Activated CD8-positive, alpha-beta memory T cell treated with anti-CD3 and anti-CD28 coated beads for 4 hours (primary cell): ENCODE results near the gene ITPRIP.

Source experiments
- DNase-seq, 2 donors: peaks; one replicate each; pipeline ENCODE4 v3.0.0-alpha.2; 2020; ENCODE audit warnings: low read depth in 2 of 2

ITPRIP gene

DNA sequence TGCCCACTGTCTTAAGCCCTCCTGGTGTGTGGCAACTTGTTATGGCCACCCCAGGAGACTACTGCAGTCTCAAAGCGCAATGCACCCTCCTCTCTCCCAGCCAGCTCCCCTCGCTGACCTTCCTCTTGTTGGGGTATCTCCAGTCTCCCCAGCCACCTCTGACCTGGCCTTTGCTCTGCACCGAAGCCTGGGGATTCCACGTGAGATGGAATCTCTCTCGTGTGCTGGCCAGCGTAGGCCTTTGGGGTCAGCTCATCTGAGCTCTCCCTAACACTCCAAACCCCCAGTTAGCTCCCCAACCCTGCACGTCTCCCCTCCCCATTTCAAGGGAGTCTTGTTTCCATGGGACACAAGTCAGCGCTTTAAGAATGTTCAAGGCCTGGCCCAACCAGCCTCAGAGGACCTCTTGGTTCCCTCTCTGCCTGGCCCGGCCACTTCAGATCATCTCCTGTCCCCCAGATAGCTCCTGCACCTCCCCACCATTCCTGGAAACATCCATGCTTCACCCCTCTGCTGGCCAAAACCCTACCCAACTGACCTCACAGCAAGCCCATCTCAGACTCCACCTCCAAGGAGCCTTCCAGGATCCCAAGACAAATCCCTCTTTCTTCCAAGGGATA lies 11.2 kb downstream of the ITPRIP start:
- DNase-seq = no peak

DNA sequence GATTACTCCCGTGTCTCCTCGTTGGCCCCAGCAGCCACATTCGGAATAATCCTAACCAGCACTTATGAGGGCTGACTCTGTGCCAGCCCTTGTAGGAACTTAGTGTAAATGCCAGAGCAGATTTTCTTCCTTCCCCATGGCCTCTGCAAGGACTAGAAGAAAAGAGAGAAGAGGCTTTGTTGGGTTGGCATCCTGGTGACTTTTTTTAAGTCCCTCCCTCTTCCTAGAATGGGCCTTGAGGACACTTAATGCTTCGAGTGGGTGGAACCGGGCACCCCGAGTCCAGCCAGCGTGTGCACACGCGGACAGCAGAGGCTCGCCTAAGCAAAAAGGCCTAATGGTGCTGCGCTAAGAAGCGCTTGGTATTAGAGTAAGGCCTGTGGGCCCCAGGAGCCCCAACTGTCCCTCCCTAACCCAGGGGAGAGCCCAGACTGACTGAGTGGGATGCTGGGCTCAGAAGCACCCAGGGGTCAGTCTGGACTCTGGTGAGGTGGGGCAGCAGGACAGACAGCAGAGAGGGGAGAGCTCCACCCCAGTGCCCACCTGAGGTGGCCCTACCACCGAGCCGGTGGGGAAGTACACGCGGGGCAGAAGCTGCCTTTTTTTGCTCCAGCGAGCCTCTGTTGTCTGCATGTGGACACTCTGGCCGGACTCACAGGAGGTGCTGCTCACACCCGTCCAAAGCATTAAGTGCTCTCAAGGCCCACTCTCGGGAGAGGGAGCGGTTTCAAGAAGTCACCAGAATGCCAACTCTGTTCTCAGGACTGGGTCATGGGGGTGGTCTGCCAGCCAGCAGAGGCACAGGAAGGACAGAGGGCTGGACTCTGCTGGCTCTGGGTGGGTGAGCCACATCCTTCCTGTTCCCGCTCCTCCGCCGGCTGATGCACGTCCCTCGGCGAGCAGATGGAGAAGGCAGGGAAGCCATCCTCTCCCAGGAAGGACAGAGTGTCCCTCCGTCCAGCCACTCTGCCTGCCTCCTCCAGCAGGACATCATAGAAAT lies 12.5 kb downstream of the ITPRIP start:
- no peak for DNase-seq

DNA sequence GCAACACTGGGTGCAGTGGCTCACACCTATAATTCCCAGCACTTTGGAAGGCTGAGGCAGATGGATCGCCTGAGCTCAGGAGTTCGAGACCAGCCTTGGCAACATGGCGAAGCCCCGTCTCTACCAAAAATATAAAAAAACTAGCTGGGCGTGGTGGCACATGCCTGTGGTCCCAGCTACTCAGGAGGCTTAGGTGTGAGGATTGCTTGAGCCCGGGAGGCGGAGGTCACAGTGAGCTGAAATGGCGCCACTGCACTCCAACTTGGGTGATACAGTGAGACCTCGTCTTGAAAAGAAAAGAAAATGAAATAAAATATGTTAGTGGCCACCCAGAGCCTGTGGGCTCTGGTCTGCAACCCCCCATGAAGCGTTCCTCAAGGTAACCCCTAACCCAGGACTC lies 13.3 kb downstream of the ITPRIP start:
- DNase-seq = no peak

DNA sequence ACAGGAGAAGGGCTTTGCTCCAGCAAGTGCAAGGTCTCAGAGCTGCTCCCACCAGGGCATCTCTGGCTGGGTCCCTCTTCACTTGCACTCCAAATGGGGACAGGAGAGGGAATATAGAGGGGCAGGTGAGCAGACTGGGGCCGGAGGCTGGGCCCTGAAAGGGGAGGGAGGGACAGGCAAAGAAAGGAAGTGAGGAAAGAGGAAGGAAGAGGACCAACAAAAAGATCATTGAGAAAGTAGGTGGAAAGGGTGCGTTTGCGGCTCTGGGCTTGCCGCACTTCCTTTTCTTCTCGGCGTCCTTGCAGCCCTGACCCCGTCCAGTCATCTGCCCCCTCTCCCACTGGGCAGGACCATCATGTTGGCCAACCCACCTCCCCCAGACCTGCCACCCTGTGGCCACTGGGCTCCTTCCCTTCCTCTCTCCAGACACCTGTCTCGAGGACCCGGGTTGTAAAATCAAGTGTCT lies 14.0 kb downstream of the ITPRIP start:
- no peak for DNase-seq

DNA sequence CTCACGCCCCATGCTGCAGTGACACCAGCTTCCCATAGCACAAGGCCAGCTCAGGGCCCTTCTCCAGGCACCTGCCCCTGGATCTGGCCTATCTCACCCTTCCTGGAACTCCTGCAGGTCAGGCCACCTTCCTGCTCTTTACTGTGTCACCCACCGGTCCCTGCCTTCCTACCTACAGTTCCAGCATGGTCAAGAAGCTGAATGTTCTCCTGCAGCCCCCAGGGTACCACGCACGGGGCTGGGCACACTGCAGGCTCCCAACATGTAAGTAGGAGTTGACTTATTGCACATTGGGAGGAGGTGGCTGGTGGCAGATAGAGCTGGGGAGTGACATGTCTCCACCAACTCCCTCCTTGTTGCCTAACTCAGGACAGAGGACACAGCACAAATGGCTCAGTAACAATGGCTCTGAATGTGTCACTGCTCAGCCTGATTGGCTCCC lies 14.5 kb downstream of the ITPRIP start:
- DNase-seq = no peak

DNA sequence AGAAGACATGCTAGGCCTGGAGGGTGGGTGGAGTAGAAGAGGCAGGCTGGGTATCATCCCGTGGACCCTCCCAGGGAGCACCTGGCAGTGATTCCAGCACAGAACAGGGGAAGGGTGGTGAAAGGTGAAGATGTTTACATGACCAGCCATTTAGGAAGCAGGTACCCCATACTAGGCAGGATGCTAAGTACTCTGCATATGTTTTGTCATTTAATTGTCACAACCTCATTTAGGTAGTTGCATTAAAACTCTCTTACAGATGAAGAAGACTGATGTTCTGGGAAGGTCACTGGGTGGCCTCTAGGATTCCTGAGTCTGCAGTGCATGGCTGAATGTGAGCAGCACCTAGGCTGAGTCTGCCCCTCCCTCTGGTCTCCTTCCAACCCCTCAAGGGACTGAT lies 15.2 kb downstream of the ITPRIP start:
- DNase-seq = no peak

DNA sequence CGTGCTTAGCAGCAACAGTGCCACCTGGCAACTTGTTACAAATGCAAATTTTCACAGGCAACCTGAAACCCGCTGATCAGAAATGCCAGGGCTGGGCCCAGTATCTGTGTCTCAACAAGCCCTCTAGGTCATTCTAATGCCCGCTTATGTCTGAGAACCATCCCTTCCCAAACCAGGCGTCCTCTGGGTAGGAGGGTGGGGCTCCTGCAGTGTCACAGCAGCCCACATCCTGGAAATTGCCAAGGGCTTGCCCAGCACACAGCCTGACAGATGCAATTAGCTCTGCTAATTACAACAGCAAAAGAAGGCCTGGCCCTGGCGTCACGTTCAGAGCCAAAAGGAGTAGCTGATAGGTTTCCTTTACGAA lies 15.9 kb downstream of the ITPRIP start:
- DNase-seq = no peak

DNA sequence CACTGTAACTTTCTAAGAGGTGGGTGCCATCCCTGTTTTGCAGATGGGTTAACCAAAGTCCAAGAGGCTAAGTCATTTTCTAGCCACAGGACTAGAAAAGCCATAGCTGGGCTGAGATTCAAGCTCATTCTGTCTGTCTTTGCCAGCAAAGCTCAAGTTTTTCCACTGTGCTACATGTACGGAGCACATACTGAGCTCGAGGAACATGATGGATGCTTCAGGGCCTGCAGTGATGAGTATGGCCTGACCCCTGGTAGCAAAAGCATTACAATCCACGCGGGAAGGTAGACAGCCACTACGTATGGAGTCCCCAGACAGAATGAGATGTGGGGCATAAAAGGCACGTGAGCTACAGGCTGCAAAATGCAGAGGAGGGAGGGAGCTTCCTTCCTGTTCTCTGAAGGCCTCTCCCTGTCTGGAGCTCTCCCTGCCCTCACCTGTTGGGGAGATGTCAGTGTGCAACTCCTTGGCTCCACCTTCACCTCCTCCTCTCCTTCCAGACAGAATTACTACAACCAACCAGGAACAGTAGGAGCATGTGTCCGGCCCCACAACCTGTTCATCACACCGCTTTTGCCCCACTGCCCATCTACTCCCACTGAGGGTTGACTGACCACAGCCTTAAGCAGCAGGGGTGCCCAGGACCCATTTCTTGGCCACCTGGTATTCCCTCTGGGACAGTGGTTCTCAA lies 16.4 kb downstream of the ITPRIP start:
- no peak for DNase-seq

DNA sequence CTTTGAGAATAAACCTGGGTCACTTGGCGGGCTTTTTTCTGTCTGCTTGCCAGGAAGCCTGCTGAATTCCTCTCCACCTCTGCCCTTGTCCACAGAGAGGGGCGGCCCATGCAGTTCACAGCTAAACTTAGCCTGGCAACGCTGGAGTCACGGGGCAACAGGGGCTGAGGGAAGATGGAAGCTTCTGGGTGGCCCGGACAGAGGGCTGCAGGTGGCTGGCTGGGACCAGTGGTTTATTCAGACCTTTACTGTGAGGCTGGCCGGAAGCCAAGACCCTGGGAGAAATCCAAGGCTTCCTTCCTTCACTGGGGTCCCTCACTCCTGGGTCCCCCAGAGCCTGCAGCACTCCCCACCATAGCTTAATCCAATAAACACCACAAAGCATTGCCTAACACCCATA lies 17.0 kb downstream of the ITPRIP start:
- no peak for DNase-seq

DNA sequence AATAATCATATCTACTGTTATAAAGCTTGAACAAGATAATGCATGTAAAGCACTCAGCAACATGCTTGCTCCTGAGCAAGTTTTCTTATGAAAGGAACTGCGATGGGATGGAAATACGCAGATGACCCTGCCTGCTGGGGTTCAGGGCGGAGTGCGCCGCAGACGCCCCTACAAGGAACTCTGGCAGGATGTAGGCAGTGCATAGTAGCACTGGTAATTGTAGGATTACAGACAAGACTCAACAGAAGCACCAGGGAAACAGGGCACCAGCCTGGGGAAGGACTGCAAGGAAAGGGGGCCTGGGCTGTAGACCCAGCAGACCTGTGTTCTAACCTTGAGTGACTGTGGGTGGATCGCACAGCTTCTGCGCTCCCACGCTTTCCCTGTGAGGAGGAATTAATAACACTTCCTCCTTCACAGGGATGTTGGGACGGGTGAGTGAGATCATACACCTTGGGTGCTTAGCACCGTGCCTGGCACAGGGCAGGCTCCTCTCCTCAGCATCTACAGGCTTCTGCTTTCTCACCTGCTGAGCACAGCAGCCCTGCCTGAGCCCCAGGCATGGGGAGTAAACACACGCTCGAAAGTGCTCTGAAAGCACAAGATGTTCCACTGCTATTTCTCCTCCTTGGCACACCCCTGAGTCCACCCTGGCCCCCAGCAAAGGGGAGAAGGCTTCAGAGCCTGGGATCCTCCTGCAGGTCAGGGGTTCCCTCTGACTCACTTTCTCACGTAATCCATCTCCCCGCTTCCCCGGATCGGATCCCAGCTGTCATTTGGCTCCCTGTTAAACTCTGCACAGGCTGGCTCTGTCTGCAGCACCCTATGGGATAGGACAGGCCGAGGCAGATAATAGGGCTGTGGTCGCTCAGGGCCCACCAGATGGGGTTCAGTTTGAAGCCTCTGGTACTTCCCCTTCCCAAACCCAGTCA lies 19.2 kb downstream of the ITPRIP start:
- DNase-seq = no peak

DNA sequence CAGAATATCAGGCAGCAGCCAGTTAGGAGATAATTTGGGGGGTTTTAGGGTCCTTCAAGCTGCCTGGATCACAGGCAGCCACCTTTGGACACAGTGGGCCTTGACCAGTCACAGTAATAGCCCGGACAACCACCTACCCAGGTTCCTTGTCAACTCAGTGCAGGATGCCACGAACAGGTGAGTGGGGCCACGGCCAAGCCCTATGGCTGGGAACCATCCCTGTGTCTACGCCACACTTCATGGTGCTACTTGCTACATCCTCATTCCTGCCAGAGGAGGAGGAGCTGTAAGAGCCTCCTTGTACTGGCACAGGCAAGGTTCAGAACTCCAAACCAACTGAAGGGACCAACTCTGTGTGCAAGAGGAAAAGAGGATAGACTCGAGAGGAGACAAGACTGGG lies 19.9 kb downstream of the ITPRIP start:
- DNase-seq = no peak

DNA sequence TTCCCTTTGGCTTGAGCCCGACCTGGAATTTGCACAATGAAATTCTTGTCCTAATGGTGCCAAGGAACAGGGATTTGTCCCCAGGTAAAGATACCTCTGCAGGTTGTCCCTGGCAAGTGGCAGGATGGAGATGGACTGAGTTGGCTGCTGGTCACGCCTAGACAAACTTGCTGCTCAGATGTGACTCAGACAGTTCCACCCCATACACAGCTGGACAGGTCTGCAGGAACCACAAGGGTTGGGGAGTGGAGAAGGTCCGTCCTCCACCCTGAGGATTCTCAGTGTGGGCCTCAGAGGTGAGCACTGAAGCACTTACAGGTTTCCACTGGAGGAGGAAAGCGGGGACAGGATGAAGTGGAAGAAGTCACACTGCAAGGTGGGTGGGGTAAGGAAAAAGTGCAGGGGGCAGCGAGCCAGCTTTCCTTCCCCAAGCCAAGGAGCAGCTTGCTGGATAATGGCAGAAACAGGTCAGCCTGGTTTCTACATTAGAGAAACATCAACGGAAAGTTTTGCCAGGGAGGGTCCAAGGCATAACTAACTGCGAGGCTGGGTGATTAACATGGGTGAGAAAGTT lies 20.5 kb downstream of the ITPRIP start:
- no peak for DNase-seq

DNA sequence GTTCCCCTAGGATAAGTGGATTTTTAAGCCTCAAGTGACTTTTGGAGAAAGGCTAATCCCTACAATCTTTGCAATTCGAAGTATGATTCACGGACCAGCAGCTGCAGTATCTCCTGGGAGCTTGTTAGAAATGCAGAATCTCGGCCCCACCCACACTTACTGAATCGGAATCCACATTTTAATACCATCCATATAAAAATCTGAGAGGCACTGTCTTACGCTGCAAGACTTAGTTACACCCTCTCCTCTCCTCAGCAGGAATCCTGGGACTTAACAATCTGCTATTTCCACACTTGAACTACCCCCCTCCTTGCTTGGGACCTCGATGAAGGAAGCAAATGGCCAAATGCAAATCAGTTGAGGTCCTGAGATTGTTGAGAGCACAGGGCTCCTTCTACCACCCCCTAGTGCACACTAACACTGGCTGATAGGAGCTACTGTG lies 21.0 kb downstream of the ITPRIP start:
- no peak for DNase-seq

DNA sequence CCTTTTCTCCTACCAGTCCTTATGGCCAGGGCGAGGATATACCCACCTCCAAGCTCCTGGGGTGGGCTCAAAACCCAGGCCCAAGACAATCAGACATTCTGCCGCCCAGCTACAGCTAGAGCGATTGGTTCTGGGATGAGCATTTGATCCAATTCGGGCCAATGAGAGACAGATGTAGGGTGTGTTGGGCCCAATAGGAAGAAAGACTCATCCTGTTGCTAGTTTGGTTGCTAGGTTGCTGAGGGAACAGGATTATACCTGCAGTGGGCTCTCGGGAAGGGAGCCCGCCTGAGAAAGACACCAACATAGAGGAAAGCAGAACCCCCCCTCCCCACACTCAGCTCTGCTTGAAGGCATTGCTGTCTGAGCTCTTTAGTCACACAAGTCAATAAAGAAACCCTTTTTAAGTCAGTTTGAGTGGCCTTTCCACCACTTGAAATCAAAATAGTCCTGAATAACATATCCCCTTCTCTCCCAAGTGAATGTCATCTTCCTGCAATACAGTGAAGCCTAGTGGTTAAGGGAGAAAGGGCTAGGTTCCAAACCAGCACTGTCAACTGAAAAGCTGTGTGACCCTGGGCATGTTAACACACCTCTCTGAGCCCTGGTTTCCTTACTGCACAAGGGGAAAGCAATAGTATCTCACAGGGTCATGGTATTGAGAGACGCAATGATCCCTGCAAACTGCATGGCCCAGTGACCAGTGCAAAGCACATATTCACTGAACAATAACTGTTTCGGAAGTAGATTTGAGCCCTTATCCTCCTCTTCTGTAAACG lies 21.8 kb downstream of the ITPRIP start:
- no peak for DNase-seq

DNA sequence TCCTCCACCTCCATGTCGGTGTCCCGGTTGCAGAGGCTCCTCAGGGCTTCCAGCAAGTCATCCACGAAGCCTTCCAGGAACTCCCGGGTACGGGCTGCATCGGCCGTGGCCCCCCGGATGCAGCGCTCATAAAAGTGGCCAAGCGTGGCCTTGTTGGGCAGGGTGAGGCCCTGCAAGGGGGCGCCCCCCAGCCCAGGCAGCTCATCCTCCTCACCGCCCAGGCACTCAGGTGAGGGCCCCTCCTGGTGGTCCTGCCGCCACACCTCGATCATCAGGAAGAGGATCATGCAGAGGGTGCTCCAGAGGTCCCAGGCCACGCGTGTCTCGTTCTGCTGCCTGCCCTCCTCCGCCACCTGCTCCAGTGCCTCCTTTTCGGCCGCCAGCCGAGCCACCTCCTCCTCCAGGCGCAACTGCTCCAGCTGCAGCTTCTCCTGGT lies 22.8 kb downstream of the ITPRIP start:
- DNase-seq = no peak

DNA sequence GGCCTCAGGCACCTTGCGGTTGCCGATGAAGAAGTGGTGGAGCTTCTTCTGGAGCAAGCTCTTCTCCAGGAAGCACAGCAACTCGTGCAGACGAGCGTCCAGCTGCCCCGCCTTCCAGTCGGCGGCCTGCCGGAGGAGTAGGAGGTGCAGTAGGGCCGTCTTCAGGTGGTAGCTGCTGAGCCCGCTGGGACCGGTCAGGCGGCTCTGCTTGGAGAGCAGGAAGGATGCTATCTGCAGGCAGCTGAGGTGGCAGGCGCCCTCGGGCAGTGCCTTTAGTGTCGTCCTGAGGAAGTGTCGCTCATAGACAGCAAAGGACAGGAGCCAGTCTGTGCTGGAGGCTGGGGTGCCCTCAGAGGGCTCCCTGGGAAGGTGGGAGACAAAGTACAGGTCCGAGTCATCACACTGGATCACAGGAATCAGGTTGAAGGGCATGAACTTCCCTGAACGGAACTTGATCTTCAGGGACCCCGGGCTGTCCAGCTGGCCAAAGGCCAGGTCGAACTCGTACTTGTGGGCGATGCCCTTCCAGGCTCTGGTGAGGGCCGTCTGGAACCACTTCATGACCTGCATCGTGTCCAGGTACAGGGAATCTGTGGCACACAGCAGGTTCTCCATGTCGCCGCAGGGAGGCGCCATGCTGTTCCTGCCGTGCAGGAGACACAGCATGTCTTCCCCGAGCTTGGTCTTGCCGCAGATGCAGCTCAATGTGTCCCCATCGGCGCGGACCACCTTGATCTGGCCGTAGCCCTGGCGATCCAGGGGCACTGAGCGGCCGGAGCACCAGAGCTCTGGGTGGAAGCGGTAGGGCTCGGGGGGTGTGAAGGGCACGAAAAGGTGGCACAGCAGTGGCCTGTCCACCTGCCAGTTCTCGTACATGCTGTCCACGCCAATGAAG lies 23.4 kb downstream of the ITPRIP start:
- DNase-seq = no peak

DNA sequence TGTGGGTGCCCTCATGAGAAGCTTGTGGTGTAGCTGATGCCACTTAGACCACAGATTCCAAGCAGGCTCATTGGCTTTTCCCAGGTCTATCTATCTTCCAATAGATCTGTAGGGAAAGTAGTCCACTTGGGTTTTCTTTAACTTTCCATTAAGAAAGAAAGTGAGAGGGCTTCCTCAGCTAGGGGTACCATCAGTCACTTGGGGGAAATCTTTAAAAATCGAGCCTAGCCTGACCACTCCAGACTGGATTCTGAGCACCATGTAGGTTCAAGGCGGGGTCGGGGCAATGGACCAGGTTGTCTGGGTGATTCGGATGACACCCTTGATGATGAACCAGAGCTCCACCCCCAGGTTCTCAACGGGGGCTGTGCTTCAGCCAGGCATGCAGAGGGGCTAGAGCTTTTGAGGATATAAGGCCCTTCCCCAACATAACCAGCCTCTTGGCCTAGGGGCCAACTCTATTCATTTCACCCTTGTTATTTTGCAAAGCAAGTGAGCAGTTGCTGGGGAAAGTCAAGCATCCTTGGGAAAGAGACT lies 27.0 kb downstream of the ITPRIP start:
- no peak for DNase-seq
